Activated CD8-positive, alpha-beta memory T cell treated with anti-CD3 and anti-CD28 coated beads for 36 hours (primary cell): ENCODE results near the gene PDZD4. TPM values are rescaled to one million over a fixed set of nuclear protein-coding genes. Genes with fewer than 3 reads are reported as not detected.

ENCODE experiments used
- CTCF ChIA-PET: fragments of 350-600 bp; sonication (Branson Sonifier 250); formaldehyde crosslinking; loops from one replicate; lab custom pipeline; 2021; ENCODE audit warnings: antibody characterized with exemption; lab: Charles Lee
- POLR2A ChIA-PET: fragments of 350-600 bp; sonication (Branson Sonifier 250); formaldehyde crosslinking; loops from one replicate; lab custom pipeline; 2021; ENCODE audit warnings: antibody characterized with exemption; lab: Charles Lee
- total RNA-seq, 2 experiments: library from RNA; stranded (reverse); gene quantifications; one replicate each; pipeline ENCODE4 v1.2.3, GENCODE V29; 2021

Gene PDZD4
- total RNA-seq, 2 experiments from 2014 or later, result 0.94 to 0.99 TPM

DNA sequence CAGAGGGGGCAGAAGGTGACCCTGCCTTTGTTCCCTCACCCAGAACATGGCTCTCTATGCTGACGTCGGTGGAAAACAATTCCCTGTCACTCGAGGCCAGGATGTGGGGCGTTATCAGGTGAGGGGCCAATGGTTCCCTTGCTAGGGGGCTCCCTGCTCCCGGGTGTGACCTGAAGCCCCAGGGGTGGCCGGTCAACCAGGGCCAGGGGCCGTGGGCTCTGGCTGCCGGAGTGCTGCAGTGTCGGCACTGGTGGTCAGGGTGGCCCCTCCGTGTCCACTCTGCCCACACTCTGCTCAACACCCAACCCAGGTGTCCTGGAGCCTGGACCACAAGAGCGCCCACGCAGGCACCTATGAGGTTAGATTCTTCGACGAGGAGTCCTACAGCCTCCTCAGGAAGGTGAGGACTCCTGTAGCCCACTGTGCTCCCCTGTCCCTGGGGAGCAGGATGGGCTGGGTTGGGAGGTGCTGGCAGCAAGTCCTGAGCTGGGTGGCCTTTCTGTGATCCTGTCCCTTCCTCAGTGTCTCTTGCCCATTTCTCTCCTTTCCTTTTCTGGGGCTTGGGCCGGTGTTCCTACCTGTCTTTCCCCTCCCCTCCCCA is 32.8 kb downstream of the PDZD4 start:
- POLR2A ChIA-PET, result no interaction called here
- CTCF ChIA-PET, result no interaction called here

DNA sequence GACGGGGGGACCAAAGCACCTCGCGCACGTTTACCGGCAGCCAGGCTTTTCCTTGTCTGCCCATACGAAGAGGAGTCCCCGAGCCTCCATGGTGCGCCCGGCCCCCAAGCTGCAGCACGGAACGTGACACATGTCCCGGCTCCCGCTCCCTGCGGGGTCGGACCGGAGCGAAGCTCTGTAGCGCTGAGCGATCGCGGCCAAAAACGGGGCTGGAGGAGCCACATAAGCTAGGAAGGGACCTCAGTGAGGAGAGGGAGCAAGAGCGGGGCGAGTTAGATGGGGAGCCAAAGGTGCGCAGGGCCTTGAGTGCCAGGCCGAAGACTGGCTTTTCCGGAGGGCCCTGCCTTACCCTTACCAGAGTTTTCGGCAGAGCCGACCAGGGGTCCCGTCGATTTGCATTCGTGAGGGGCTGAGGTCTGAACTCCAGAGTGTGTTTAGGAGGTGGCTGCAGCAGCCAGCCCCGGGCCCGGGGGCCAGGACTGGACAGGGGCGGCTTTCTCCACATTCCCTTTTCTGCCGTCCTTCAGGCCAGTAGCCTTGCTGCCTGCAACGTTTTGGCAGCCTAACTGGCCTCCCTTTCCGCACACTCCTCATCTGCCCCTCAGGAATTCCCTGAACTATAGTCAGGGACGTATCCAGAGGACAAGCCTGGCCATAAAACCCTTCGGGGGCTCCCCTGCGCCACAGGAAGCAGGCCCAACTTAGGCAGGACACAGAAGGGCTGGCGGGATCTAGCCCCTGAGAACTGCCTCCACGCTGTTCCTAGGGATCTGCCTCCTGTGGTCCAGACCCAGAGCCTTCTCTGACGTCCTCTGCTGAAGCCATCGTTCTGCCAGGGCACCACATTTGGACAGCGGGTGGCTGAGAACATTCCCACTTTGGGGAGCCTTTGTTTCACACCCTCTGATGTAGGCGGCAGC is 35.2 kb downstream of the PDZD4 start:
- ChIA-PET POLR2A (interaction anchor here (0.5 to 1.4 kb wide), 2 partner anchors 129 to 207 kb away, joined by 3 to 7 read pairs; no protein-coding TSS in a partner anchor), CTCF (no interaction called here)

DNA sequence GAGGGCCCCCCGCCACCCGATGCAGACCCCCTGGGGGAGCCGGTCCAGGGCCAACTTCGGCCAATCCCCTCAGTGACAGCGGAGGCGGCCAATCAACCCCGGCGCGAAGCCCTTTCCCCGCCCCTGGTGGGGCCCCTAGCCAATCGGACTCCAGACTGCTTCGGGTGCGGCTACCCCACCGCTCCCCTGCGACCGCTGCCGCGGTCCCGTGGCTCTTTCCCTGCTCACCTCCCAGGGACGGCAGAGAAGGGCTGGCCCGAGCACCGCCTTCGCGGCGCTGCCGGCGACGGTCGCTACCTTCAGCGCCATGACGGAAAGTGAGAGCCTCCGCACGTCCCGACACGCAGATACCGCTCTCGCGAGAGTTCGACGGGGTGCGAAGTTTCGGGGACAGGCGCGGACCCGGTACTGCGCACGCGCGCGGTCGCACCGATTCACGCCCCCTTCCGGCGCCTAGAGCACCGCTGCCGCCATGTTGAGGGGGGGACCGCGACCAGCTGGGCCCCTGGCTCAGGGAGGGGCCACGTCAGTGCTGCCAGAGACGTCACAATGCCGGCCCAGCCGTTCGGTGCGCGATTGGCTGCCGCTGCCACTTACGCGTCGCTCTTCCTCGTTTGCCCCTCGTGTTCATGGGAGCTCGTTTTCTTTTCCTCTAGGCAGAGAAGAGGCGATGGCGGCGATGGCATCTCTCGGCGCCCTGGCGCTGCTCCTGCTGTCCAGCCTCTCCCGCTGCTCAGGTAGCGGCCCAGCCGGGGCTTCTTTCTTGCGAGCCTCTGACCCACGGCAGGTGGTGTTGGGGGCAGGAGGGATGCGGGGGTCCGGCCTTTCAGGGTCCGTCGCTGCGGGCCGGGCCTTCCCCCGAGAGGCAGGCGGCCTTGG is 36.1 kb downstream of the PDZD4 start, which contains the start of the genes IDH3G and SSR4:
Gene IDH3G (minus strand): TSS at position 358 of the 879 bp plus-strand sequence. CDS start 49 bp downstream, at position 309.
Gene SSR4 (plus strand): TSS at position 651 of the 879 bp plus-strand sequence. CDS start 20 bp downstream, at position 671.
- CTCF ChIA-PET, result no interaction called here
- POLR2A ChIA-PET, result interaction anchor here (1.4 kb wide), 1 partner anchor 130 kb away, joined by 7 read pairs; no protein-coding TSS in a partner anchor

DNA sequence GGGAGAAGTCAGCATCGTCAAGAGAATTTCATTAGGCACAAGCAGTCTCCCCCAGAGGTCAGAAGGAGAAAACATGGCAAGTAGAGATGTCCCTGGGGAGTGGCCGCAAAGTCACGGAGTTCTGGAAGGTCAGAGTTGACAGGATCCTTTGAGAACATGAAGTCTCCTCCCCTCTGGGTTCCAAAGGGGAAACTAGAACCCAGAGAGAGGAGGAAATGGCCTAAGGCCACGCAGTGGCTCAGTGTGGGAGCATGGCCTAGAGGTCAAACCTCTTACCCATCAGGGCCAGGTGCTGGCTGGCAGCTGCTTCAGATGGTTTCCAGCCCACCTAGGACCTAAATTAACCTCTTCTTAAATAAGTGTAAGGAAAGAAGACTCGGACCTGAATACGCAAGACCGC is 37.1 kb downstream of the PDZD4 start:
- CTCF ChIA-PET, result interaction anchor here (0.6 kb wide), 1 partner anchor 322 kb away, joined by 3 read pairs; no protein-coding TSS in a partner anchor
- POLR2A ChIA-PET, result no interaction called here

DNA sequence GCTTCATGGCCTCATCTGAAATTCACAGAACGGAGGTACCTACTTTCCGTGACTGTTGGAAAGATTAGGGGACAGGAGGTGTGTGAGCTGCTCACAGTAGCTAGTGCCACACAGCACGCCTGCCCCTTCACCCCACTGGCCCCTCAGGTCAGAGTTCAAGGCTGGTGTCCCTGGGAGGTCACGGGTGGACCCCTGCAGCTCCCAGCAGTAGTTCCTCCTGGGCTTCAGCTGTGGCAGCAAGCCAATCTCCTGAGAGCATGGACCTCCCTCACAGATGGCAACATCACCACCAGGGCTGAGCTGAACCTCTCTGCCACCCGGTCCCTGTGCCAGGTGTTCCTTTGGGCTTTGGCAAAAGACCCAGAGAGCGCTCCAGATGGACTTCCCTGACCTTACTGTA is 38.0 kb downstream of the PDZD4 start:
- CTCF ChIA-PET, result no interaction called here

DNA sequence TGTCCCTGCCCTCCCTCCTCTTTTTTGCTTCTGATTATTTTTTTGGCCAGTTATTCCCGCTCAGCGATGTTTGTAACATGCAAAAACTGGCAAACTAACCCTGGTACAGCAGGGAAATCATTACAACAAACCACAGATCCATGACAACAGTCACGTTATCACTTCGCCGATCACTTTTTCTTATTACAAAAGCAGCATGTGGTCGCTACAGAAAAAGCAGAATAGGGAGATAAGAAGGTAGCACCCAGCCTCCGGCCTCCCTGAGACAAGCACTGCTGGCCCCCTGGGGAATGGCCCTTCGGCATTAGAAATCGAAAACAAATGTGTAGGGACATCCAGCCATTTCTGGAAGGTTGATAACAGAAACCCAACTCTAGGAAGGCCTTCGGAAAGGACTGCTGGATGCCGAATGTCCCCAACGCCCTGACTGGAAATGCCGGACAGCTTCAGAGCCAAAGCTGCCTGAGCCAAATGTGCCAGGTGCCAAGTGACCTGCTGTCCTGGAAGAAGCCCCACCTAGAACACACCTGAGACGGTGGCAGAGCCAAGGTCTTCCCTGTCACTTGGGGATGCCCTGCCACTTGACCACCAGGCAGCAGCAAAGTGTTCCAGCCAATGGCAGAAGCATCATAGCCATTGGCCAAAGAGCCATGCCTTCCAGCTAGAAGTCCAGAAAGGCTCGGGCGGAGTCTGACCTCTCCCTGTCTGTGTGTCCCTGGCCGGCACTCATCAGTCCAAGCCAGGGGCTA is 39.1 kb downstream of the PDZD4 start:
- ChIA-PET POLR2A (no interaction called here), CTCF (interaction anchor here (0.5 kb wide), 1 partner anchor 33 kb away, joined by 4 read pairs; no protein-coding TSS in a partner anchor)

More for the DNA sequence above, 38.0 kb downstream of the PDZD4 start:
- POLR2A ChIA-PET, result no interaction called here

DNA sequence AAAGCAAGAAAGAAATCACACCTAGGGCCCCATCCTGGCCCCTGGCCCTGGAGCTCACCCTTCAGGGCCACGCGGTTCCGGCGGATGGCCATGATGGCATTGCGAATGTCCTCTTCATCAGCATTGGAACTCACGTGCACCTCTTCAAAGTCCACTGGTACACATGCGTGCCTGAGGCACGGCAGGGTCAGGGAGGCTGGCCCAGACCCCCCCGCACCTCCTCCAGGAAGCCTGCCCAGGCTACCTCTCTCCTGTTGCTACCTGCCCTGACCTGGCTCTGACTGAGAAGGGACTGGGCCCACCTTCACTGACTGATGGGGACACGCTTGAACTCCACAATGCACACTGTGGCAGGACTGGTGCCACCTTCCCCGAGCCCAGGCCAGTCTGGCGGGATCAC is 40.7 kb downstream of the PDZD4 start:
- POLR2A ChIA-PET, result no interaction called here

DNA sequence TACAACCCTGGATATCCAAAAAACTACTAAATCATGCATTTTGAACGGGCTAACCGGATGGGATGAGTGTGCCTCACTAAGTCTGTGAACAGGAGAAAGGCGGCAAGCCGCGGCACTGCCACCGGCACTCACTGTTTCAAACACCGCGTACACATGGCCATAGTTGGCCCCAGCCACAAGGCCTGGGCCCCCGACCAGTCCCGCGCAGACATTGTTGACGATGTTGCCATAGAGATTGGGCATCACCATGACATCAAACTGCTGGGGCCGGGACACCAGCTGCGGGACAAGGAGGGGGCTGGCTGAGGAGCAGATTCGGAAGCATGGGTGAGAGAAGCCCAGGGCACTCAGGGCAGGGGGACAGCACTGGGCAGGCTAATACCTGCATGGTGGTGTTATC is 43.7 kb downstream of the PDZD4 start:
- ChIA-PET POLR2A (no interaction called here), CTCF (no interaction called here)

More for the DNA sequence above, 40.7 kb downstream of the PDZD4 start:
- CTCF ChIA-PET, result no interaction called here

DNA sequence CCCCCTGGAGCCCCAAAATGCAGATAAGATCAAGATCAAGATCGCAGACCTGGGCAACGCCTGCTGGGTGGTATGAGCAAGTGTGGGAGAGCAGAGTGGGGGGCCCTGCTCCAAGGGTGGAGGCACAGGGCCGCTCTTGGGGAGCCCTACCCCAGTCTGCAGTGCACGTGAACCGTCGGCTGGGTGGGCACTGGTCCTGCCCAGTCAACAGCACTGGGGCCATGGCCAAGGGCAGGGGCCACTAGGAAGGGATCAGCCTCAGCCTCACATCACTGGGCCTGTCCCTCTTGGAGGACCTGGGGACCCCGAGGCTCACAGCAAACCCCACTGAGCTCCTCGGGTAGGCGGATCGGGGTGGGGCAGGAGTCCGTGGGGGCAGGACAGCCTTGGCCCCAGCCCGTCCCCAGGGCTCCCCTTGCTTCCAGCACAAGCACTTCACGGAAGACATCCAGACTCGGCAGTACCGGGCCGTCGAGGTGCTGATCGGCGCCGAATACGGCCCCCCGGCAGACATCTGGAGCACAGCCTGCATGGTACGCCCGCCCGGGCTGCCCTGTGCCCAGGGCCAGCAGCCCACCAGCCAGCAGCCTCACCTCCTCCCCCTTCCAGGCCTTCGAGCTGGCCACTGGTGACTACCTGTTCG is 45.9 kb downstream of the PDZD4 start:
- POLR2A ChIA-PET, result no interaction called here
- CTCF ChIA-PET, result no interaction called here

DNA sequence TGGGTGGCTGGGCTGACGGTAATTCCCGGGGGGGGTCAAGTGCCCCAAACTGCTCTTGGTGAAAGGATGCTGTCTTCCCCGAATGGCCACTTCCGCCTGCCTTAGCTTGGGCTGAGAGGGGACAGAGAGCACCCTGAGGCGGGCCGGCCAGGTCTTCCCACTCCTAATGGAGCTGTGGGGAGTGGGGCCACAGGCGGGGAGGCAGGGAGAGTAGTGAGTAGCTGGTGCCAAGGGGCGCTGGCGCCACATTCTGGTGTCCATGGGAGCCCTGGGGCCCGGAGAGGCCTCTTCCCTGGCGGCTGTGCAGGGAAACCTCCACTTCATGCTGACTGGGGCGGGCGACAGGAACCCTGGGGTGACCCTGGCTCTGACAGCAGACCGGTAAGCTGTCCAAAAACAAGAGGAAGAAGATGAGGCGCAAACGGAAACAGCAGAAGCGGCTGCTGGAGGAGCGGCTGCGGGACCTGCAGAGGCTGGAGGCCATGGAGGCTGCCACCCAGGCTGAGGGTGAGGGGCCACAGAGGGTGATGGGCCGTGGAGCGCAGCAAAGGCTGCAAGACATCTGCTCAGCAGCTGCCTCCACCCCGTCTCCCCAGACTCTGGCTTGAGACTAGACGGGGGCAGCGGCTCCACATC is 46.8 kb downstream of the PDZD4 start:
- ChIA-PET POLR2A (no interaction called here), CTCF (no interaction called here)

DNA sequence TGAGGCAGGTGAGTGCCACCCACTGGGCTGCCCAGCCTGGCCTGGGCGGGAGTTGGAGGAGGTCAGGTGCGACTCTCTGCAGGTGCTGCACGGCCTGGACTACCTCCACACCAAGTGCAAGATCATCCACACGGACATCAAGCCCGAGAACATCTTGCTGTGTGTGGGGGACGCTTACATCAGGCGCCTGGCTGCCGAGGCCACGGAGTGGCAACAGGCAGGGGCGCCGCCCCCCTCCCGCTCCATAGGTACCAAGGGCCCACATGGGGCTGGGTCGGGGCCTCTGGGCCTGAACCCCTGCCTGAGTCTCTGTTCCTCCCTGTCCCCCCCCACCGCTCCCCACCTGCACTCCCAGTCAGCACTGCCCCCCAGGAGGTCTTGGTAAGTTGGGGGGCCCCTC is 47.5 kb downstream of the PDZD4 start:
- ChIA-PET CTCF (no interaction called here), POLR2A (no interaction called here)

DNA sequence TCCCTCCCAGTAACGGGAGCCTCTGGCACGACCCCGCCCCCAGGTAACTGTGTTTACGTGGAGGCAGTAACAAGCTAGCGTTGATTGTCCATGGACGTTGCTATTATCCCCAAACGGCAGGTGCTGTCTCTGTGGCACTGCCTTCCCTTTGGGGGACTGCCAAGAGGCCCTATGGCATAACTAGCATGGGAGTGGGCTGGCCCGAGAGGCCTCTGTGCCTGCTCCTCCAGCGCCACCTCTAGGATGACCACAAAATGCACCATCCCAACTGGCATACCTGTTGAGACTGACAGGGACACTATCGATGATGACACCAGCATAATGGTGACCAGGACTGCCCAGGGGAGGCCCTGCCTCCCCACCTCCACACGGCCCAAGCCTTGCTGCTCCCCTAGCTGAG is 48.0 kb downstream of the PDZD4 start:
- ChIA-PET POLR2A (no interaction called here), CTCF (no interaction called here)

DNA sequence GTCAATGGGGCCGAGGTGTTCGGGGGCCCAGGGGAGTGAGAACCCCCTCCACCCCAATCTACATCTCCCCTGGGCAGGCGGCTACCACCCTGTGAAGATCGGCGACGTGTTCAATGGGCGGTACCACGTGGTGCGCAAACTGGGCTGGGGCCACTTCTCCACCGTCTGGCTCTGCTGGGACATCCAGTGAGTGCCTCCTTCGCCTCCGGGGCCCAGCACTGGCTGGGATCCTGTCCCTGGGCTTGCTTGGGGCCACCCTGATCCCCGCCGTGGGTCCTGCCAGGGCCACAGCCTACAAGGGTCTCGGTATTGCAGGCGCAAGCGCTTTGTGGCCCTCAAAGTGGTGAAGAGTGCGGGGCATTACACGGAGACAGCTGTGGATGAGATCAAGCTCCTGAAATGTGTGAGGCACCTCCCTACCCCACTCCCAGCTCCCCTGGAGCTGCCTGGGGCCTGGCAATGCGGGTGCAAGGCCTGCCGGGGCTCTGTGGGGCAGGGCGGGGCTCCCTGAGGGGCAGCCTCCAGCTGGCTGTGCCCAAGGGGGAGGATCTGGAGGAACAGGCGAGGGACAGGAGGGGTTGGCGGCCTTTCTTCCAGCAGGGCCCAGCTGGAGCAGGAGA is 48.8 kb downstream of the PDZD4 start:
- CTCF ChIA-PET, result no interaction called here
- POLR2A ChIA-PET, result no interaction called here

DNA sequence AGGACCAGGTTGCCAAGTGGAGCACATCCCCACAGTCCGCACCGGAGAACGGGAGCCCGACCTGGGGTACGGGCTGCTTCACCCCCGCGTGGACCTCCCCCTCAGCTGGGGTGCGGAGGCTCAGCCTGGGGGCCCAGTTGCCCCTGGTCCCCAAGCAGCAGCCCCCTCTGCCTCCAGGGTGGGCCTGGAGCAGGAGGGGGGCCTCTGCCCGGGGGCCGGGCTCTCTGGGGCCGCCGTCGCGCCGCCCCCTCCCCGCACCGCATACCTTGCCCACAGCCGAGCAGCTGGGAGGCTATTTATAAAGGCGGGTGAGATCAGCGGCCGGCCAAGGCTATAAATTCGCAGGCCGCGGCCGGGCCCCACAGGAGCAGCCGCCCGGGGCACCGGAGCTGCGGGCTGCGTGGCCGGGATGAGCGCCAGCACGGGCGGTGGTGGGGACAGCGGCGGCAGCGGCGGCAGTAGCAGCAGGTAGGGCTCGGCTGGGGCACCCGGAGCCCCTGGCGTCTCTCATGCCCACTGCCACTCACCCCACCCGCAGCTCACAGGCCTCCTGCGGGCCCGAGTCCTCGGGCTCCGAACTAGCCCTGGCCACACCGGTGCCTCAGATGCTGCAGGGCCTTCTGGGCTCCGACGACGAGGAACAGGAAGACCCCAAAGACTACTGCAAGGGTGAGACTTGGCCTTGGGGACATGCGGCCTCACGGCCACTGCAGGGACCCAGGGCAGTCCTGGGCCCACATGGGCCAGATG is 49.5 kb downstream of the PDZD4 start, which contains the start of gene SRPK3:
Gene SRPK3 (plus strand): TSS at position 364 of the 750 bp plus-strand sequence. CDS start 46 bp downstream, at position 410.
- ChIA-PET POLR2A (no interaction called here), CTCF (no interaction called here)

DNA sequence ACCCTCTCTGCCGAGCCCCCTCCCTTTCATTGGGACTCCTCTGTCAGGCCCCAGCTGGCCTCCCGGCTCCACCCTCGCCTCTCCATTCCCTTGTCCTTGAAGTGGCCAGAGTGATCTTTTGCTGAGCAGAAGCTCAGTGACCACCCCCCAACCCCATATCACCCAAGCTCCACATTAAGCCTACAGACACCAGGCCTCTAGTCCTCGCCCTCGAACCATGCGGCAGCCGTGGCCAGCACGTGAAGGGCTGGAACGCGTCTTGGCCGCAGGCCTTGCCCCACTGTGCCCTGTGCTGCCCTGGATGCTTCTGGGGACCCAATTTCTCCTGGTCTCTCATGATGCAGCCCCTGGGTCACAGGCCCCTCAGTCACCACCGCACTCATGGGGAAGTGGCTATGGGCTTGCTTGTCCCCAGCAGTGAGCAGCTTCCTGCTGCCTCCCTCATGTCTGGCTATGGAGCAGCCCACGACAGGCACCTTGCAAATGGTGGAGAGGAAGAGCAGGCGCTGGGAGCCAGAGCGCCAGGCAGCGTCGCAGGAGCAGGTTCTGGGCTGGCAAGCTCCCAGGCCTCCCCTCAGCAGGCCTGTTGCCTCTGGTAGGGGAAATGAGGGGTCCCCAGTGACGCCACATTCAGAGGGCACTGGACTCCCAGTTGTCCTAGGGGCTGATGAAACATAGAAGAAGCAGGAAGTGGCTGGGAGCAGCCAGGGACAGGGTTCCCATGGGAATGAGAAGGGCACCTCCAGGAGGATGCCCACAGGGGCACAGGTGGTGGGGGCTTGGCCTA is 50.3 kb downstream of the PDZD4 start:
- ChIA-PET POLR2A (no interaction called here), CTCF (no interaction called here)

DNA sequence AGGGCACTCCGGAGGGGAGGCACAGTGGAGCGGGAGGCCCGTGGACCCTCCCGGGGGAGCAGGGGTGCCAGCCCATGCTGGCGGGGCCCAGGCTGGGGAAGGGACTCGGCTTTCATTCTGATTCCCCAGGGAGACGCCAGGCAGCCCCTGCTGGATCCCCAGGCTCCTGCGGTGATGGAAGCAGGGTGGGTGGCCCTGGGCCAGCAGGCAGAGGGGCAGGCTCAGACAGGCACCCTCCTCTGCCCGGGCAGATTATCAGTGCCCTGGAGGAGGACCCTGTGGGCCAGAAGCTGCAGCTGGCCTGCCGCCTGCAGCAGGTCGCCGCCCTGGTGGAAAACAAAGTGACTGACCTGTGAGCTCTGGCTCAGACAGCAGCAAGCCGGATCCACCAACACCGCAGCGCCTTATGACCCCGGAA is 51.7 kb downstream of the PDZD4 start:
- POLR2A ChIA-PET, result interaction anchor here (0.5 kb wide), 1 partner anchor 119 kb away, joined by 8 read pairs; no protein-coding TSS in a partner anchor
- CTCF ChIA-PET, result no interaction called here
